Measurements from ENCODE around the gene CRYGN. TPM values are rescaled to one million over a fixed set of nuclear protein-coding genes. Genes with fewer than 3 reads are reported as not detected.

The CRYGN gene
- polyA plus RNA-seq, 1 of the 3 experiments (the other 2 are of a cell fraction): not detected

DNA sequence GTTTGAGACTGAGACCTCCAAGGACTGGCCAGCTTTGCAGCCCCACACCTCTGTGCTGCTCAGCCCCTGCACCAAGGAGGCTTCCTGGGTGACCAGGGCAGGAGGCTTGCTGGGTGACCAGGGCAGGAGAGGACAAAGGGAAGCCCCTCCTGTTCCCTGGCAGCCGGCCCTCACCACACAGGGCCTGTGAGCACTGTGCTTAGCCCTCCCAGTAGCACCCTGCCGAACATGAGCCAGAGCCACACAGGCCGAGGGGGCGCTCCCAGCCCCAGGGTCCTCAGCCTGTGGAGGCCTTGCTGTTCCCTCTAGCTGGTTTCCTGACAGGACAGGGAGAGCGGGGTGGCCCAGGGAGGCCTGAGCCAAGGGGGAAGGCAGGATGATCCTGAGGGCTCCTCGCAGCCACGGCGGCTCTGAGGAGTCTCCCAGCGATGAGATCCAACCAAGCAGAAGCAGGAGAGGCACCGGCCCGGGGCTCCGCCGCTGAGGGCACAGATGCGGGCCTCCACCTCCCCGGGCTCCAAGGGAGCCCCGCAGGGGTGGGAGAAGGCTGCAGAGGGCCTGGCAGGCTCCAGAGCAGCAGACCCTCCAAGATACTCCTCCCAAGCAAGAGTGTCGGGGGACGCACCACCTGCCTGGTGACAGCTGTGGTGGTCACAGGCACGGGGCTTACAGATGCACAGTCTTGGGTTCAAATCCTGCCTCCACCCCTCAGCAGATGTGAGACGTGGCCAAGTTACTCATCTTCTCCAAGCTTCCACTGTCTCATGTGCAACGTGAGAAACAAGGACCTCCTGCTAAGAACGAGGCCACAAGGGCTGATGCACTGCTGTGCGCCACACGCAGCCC, 52.6 kb downstream of the CRYGN start:
- Histone ChIP-seq H3K9ac (no peak overlapping the region), H3K4me1 (ENCODE audit: control insufficient read depth in 1 of 2, insufficient read depth in 2 of 2, low read depth in 1 of 2, low read length in 1 of 2) (peaks cover 0 to 7% of the 10 kb centered on the region in 2 experiments; a peak in 1 of 4 replicates)

More for the DNA sequence above, 52.6 kb downstream of the CRYGN start:
- Histone ChIP-seq H3K27ac (ENCODE audit: low read depth in 2 of 2, low read length in 1 of 2) (no peak overlapping the region), H3K36me3 (replicated peaks in 1 of 2; ENCODE audit: control insufficient read depth in 1 of 2, insufficient read depth in 2 of 2, low read length in 1 of 2) (no peaks in the 10 kb centered on the region), H3K9me3 (no peaks in the 10 kb centered on the region), H3K4me2 (no peak overlapping the region), H4K20me1 (ENCODE audit: insufficient read depth) (no peaks in the 10 kb centered on the region), H3F3A (replicated peaks; ENCODE audit: insufficient read depth) (no peaks in the 10 kb centered on the region), H3K4me3 (ENCODE audit: low read depth in 2 of 2, low read length in 1 of 2) (no peak overlapping the region), H3K27me3 (ENCODE audit: insufficient read depth) (peaks cover 22% of the 10 kb centered on the region), H3K9me2 (no peaks in the 10 kb centered on the region), H2AFZ (ENCODE audit: low read depth) (no peak overlapping the region), H3K79me2 (ENCODE audit: insufficient read depth) (no peaks in the 10 kb centered on the region)
- TF ChIP-seq, protein P1, sequence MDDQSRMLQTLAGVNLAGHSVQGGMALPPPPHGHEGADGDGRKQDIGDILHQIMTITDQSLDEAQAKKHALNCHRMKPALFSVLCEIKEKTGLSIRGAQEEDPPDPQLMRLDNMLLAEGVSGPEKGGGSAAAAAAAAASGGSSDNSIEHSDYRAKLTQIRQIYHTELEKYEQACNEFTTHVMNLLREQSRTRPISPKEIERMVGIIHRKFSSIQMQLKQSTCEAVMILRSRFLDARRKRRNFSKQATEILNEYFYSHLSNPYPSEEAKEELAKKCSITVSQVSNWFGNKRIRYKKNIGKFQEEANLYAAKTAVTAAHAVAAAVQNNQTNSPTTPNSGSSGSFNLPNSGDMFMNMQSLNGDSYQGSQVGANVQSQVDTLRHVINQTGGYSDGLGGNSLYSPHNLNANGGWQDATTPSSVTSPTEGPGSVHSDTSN (IDR thresholded peaks at IDR 0.05): no peak
- no peak for TF ChIP-seq FOXJ3 (CRISPR knock-in tag; IDR thresholded peaks at IDR 0.05)
- TF ChIP-seq SMC3 (IDR thresholded peaks at IDR 0.05; ENCODE audit: low read depth, low read length): no peak
- TF ChIP-seq SIN3A (IDR thresholded peaks at IDR 0.05; ENCODE audit: borderline replicate concordance, low read depth, low read length): no peak
- no peak for TF ChIP-seq NFIC (IDR thresholded peaks at IDR 0.05; ENCODE audit: borderline replicate concordance)
- TF ChIP-seq, protein P2, sequence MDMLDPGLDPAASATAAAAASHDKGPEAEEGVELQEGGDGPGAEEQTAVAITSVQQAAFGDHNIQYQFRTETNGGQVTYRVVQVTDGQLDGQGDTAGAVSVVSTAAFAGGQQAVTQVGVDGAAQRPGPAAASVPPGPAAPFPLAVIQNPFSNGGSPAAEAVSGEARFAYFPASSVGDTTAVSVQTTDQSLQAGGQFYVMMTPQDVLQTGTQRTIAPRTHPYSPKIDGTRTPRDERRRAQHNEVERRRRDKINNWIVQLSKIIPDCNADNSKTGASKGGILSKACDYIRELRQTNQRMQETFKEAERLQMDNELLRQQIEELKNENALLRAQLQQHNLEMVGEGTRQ (IDR thresholded peaks at IDR 0.05; ENCODE audit: borderline replicate concordance, low read depth, low read length): no peak
- no peak for TF ChIP-seq JUND (IDR thresholded peaks at IDR 0.05)
- TF ChIP-seq ELF1 (IDR thresholded peaks at IDR 0.05): no peak
- no peak for TF ChIP-seq RXRA (IDR thresholded peaks at IDR 0.05; ENCODE audit: borderline replicate concordance, low read depth)
- TF ChIP-seq, protein P3, sequence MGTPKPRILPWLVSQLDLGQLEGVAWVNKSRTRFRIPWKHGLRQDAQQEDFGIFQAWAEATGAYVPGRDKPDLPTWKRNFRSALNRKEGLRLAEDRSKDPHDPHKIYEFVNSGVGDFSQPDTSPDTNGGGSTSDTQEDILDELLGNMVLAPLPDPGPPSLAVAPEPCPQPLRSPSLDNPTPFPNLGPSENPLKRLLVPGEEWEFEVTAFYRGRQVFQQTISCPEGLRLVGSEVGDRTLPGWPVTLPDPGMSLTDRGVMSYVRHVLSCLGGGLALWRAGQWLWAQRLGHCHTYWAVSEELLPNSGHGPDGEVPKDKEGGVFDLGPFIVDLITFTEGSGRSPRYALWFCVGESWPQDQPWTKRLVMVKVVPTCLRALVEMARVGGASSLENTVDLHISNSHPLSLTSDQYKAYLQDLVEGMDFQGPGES (IDR thresholded peaks at IDR 0.05; ENCODE audit: low read depth, low read length): no peak
- TF ChIP-seq, protein P4, sequence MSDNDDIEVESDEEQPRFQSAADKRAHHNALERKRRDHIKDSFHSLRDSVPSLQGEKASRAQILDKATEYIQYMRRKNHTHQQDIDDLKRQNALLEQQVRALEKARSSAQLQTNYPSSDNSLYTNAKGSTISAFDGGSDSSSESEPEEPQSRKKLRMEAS (IDR thresholded peaks at IDR 0.05; ENCODE audit: low read depth): no peak
- no peak for TF ChIP-seq GABPA (IDR thresholded peaks at IDR 0.05; ENCODE audit: low read depth)
- TF ChIP-seq TAF1 (IDR thresholded peaks at IDR 0.05; ENCODE audit: borderline replicate concordance, low read depth, low read length): no peak
- no peak for TF ChIP-seq TCF12 (IDR thresholded peaks at IDR 0.05)
- TF ChIP-seq, protein P5, sequence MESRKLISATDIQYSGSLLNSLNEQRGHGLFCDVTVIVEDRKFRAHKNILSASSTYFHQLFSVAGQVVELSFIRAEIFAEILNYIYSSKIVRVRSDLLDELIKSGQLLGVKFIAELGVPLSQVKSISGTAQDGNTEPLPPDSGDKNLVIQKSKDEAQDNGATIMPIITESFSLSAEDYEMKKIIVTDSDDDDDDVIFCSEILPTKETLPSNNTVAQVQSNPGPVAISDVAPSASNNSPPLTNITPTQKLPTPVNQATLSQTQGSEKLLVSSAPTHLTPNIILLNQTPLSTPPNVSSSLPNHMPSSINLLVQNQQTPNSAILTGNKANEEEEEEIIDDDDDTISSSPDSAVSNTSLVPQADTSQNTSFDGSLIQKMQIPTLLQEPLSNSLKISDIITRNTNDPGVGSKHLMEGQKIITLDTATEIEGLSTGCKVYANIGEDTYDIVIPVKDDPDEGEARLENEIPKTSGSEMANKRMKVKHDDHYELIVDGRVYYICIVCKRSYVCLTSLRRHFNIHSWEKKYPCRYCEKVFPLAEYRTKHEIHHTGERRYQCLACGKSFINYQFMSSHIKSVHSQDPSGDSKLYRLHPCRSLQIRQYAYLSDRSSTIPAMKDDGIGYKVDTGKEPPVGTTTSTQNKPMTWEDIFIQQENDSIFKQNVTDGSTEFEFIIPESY (IDR thresholded peaks at IDR 0.05; ENCODE audit: borderline replicate concordance, low read depth): no peak
- TF ChIP-seq POLR2AphosphoS5 (IDR thresholded peaks at IDR 0.05; ENCODE audit: low read depth, low read length): no peak
- TF ChIP-seq RFX5 (IDR thresholded peaks at IDR 0.05; ENCODE audit: low read length): no peak
- TF ChIP-seq, protein P6, sequence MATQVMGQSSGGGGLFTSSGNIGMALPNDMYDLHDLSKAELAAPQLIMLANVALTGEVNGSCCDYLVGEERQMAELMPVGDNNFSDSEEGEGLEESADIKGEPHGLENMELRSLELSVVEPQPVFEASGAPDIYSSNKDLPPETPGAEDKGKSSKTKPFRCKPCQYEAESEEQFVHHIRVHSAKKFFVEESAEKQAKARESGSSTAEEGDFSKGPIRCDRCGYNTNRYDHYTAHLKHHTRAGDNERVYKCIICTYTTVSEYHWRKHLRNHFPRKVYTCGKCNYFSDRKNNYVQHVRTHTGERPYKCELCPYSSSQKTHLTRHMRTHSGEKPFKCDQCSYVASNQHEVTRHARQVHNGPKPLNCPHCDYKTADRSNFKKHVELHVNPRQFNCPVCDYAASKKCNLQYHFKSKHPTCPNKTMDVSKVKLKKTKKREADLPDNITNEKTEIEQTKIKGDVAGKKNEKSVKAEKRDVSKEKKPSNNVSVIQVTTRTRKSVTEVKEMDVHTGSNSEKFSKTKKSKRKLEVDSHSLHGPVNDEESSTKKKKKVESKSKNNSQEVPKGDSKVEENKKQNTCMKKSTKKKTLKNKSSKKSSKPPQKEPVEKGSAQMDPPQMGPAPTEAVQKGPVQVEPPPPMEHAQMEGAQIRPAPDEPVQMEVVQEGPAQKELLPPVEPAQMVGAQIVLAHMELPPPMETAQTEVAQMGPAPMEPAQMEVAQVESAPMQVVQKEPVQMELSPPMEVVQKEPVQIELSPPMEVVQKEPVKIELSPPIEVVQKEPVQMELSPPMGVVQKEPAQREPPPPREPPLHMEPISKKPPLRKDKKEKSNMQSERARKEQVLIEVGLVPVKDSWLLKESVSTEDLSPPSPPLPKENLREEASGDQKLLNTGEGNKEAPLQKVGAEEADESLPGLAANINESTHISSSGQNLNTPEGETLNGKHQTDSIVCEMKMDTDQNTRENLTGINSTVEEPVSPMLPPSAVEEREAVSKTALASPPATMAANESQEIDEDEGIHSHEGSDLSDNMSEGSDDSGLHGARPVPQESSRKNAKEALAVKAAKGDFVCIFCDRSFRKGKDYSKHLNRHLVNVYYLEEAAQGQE (IDR thresholded peaks at IDR 0.05; ENCODE audit: low read depth, low read length): no peak
- 72% methylated on average over 17 of the region's 24 CpGs for WGBS (ENCODE audit: low lambda C conversion rate)
- DNase-seq: no peak
- ChIA-PET CTCF (interaction anchor here (1.1 to 1.3 kb wide), 2 partner anchors 23 to 62 kb away, joined by 4 read pairs; partner anchors contain the start of gene WDR86), POLR2A (no interaction called here)

Measured in SK-N-SH (cell line).